ENCODE data around the gene CAMK1D.
"Not testable (repeated sequence)": the region's sequence is repeated elsewhere in the genome, so short reads cannot be mapped to it uniquely, and the experiment has no call there.

Gene CAMK1D

GRCh38 chr10:12730809-12731519 lies 381.6 kb downstream of the CAMK1D start:
- DNase-seq = peak; percentile 25

GRCh38 chr10:12733271-12733670 lies 383.9 kb downstream of the CAMK1D start:
- DNase-seq = no peak

GRCh38 chr10:12735843-12736462 lies 386.6 kb downstream of the CAMK1D start:
- DNase-seq = no peak

- no peak for DNase-seq
Observed at GRCh38 chr10:12740813-12741212, 391.5 kb downstream of the CAMK1D start.

GRCh38 chr10:12741360-12741804 lies 392.0 kb downstream of the CAMK1D start:
- no peak for DNase-seq

- peak; percentile 21 for DNase-seq
Observed at GRCh38 chr10:12742771-12743170, 393.4 kb downstream of the CAMK1D start.

GRCh38 chr10:12743466-12743865 lies 394.1 kb downstream of the CAMK1D start:
- DNase-seq = not testable (repeated sequence)

- DNase-seq = no peak
Observed at GRCh38 chr10:12743941-12744340, 394.6 kb downstream of the CAMK1D start.

- DNase-seq = no peak
Observed at GRCh38 chr10:12748186-12748585, 398.8 kb downstream of the CAMK1D start.

GRCh38 chr10:12749760-12750478 lies 400.6 kb downstream of the CAMK1D start:
- DNase-seq = no peak

GRCh38 chr10:12750526-12751201 lies 401.3 kb downstream of the CAMK1D start:
- DNase-seq = no peak

- DNase-seq = no peak
Observed at GRCh38 chr10:12755075-12755474, 405.7 kb downstream of the CAMK1D start.

GRCh38 chr10:12757351-12757750 lies 408.0 kb downstream of the CAMK1D start:
- DNase-seq = no peak

GRCh38 chr10:12758271-12758670 lies 408.9 kb downstream of the CAMK1D start:
- no peak for DNase-seq

GRCh38 chr10:12766223-12766622 lies 416.9 kb downstream of the CAMK1D start:
- no peak for DNase-seq

GRCh38 chr10:12768156-12769100 lies 419.1 kb downstream of the CAMK1D start:
- DNase-seq = no peak

GRCh38 chr10:12769323-12770044 lies 420.1 kb downstream of the CAMK1D start:
- DNase-seq = no peak

GRCh38 chr10:12771981-12772760 lies 422.8 kb downstream of the CAMK1D start:
- no peak for DNase-seq

GRCh38 chr10:12772797-12773587 lies 423.6 kb downstream of the CAMK1D start:
- DNase-seq = no peak
